G401.6 (cell line): ENCODE results near the gene LSG1.
"Not testable (repeated sequence)": the region's sequence is repeated elsewhere in the genome, so short reads cannot be mapped to it uniquely, and the experiment has no call there.

Source experiments
- FAIRE-seq: peaks from 2 replicates; lab custom pipeline; 2012; peaks lifted over from hg19 to GRCh38; lab: Jason Lieb, UNC

Gene LSG1

DNA sequence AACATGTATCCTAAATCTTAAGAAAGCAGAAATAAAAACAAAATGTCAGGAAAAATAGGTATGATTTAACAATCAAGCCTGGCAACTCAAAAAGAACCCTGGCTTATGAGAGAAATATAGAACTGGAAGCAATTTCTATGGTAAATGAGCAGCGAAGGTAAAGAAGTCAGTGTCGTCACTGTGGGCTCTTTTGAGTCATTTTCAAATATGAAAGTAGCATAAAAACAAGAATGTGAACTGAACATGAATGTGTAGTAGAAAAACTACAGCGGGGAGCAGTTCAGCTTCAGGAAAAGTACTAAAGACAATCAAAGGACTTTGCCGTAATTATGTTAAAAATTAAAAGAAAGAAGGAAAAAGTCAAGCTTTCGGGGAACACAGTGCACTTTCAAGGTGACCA is 17.5 kb downstream of the LSG1 start:
- FAIRE-seq, result no peak

DNA sequence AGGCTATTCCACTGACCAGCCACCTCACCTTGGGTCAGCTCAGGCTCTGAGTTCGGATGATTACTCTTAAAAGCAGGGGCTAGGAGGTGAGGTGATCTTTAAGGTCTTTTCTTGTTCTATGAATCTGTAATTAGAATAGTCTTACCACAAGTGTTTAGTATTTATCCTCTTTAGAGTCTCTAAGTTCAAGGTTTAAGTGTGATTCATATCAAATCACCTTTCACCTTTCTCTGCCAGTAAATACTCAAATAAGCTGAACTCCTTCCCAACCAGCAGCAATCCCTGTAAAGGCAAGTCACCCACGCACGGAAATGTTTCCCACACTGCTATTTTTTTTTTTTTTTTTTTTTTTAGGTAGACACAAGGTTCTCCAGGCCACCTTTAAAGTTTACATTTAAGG is 24.2 kb downstream of the LSG1 start:
- no peak for FAIRE-seq

DNA sequence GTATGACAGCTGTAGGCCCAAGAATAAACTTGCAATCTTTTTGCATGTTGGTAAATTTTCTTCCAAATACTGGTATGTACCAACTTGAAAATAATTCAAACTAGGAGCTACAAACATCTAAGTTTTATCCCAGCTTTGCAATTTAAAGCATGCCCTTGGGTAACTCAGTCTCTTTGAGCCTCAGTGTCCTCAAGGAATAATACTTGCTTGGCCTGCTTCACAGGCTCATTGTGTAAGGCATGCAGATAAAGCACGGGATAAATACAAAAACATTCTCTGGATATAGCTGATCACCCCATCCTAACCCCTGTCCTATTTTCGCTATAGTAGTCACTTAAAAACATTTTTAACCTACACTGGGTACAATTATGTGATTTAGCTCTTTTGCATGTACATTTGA is 29.2 kb downstream of the LSG1 start:
- FAIRE-seq, result no peak

DNA sequence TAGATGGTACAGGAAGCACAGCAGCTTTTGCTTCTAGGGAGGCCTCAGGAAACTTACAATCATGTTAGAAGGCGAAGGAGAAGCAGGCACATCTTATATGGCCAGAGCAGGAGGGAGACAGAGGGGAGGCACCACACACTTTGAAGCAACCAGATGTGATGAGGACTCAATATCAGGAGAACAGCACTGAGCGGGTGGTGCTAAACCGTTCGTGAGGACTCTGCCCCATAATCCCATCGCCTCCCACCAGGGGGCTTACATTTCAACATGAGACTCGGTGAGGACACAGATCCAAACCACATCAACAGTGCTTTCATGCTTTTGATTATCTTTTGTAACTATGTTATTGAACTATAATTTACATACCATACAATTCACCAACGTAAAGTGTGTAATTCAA is 31.2 kb downstream of the LSG1 start:
- FAIRE-seq, result no peak

DNA sequence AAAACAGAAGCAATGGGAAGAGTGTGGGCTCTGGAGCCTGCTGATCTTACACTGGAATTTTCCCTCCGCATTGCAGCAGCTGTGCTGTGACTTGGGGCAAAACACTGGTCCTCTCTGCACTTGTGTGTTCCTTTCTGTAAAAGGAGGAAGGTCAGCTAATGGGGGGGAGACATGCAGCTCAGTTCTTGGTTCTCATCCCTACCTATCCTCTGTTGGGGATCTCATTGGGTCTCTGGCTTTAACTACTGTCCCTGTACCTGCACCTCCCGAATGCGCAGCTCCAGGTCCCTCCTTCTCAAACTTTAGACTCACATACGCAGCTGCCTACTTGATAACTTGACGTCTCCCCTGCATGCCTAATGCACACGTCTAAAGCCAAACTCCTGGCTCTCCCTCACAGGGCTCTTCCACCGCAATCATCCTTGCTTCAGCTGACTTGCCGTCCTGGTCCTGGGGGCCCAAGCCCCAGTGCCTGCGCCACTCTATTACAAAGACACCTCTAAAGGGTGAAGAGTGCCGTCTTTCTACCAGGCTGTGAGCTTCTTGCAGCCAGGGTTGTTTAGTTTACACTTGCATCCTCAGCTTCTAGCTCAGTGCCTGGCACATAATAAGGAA is 32.9 kb downstream of the LSG1 start:
- no peak for FAIRE-seq

DNA sequence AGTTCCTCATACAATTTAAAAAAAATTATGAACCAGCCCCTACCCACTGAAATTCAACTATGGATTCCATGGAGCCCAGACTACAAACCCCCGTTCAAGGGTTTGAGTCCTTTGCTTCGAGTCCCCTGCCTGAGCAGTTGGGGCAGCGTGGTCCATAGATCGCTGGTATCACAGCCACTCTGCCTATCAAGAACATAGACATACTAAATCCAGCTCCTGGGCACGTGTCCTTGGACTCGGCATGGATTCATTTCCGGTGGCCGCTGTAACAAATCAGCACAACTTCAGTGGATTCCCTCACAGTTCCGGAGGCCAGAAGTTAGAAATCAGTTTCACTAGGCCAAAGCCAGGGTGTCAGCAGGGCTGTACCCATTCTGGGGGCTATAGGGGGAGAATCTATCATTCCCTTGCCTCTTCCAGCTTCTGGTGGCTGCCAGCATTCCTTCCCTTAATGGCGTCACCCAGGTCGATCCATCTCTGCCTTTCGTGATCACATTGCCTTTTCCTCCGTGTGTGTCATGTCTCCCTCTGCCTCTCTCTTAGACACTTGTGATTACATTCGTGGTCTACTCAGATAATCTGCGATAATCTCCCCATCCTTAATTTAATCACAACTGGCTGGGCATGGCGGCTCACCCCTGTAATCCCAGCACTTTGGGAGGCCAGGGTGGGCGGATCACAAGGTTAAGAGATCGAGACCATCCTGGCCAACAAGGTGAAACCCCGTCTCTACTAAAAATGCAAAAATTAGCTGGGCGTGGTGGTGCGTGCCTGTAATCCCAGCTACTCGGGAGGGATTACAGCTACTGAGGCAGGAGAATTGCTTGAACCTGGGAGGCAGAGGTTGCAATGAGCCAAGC is 34.2 kb downstream of the LSG1 start:
- no peak for FAIRE-seq

DNA sequence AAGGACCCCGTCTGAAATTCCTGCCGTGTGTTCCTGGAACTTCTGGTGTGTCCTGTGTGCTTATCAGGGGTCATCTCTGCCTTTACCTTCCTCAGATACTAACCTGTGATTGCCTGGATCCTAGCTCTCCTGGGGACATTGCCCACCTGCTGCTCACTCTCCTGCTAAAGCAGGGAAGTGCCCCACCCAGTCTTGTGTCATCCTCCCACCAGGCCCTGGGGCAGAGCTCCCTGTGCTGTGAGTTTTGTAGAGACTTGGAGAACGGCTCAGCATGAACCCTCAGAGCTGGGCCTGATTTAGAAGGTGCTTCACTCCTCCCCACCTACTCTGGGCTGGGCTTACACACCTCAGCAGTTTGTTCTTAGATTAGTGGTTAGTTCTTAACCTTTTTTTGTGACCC is 34.9 kb downstream of the LSG1 start:
- FAIRE-seq, result no peak

DNA sequence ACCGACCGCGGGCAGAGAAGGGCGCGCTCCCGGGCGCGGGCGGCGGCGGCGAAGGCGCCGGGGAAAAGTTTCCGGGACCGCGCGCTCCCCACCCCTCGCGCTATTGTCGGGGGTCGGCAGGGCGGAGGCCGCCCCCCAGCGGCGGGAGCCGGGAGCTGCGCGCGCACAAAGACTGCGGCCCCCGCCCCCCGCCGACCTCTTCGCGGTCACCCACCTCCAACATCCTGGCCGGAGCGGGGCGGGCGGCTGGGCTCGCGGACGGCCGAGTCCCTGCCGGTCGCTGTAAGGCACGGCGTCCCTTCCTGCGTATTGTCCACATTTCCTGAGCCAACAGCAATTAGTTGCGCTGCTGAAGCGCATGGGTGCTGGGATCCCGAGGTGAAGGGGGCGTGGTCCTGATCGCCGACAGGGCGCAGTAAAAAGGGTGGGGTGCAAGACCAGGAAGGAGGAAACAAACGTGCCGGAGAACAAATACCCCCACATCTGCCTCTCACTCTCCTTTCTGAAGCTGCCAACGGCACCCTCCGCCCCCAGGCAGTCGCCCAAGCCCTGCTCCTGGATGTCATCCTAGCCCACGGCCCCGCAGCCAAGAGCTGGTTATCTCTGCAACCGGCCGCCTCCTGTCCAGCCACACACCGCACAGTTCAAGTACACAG is 38.5 kb downstream of the LSG1 start, which contains the start of gene TMEM44:
TMEM44 (minus strand) TSS at position 71 of the 656 bp plus-strand sequence. CDS start 204 bp downstream, outside the sequence.
- no peak for FAIRE-seq

DNA sequence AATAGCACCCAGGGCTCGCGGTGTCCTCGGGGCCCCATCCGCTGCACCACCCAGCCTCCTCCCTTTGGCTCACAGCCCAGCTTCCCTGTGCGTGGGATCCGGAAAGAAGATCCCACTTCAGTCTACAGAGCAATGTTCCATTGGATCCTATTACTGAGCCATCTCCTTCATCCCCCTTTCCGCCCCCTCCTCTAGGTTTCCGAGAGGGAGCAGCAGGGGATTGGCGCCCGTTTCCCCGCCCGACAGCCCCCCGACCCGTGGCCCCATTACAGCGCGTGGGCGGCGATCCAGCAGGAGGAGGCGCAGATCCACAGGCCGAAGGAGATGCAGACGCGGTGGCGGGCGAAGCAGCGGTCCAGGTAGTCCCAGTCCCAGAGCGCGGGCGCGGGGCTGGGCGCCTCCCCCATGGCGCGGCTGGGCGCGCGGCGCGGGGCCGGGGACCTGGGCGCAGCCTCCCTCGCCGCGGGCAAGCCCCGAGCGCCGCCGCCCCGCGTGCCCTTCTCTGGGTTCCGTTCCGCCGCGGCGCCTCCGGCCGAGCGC is 39.1 kb downstream of the LSG1 start:
- no peak for FAIRE-seq

DNA sequence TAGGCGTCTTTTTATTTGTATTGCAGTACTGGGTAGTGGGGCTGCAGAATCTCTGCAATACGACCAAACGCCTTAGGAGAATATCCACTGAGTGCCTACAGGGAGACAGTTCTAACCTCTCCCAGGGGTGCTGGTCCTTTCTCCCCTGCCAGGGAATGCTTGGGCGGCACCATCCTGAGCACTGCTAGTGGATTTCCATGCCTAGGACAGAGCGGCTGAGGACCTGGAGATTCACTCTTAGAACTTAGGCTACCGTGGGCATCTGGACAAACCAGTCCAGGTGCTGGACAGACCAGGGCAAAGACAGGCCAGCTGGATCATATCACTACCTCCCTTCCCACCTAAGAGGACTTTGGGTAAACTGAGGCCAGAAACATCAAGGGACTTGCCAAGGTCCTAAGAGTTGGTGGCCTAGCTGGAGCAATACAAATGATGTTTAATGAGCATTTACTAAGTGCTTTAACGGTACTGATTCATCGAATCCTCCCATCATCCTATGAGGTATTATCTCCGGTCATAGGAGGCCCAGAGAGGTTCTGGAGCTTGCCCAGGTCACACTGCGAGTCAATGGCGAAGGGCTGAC is 39.7 kb downstream of the LSG1 start:
- no peak for FAIRE-seq

DNA sequence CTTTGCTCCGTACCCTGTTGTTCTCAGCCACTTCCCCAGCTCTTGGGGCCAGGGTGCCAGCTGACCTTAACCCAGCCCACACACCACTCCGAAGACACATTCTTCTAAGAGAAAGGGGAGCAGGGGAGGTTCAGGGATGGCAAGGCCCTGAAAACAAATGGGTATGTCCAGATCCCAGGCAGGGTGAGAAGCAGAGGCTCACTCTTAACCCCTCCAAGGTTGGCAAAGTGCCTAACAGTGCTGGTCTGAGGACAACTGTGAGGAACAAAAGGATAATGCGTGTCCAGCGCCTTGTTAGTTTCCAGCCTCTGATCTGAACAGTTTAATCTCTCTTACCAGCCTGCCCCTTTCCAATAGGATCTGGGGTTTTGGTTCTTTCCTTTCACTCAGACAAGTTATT is 40.3 kb downstream of the LSG1 start:
- no peak for FAIRE-seq

DNA sequence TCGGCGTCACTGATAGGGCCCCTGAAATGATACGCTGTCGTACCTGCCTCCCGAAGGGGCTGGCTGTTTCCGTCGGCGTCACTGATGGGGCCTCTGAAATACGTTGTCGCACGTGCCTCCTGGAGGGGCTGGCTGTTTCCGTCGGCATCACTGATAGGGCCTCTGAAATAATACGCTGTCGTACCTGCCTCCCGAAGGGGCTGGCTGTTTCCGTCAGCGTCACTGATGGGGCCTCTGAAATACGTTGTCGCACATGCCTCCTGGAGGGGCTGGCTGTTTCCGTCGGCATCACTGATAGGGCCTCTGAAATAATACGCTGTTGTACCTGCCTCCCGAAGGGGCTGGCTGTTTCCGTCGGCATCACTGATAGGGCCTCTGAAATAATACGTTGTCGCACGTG is 41.3 kb downstream of the LSG1 start:
- FAIRE-seq, result not testable (repeated sequence)

DNA sequence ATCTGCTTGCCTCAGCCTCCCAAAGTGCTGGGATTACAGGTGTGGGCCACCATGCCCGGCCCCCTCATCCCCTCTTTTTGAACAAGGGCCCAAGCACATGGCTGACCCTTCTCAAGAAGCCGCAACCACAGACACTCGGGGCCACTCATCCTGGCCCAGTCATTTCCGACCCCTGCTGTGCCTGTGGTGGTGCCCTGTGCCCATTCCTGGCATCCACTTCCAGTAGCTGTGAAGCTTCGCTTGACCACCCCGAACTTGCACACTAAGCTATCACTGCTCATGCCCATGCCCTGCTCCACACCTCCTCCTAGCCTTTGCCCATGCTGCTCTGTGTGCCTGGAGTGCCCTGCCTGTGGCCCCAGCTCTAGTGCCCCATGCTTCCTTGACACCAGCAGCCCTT is 47.0 kb downstream of the LSG1 start:
- no peak for FAIRE-seq

DNA sequence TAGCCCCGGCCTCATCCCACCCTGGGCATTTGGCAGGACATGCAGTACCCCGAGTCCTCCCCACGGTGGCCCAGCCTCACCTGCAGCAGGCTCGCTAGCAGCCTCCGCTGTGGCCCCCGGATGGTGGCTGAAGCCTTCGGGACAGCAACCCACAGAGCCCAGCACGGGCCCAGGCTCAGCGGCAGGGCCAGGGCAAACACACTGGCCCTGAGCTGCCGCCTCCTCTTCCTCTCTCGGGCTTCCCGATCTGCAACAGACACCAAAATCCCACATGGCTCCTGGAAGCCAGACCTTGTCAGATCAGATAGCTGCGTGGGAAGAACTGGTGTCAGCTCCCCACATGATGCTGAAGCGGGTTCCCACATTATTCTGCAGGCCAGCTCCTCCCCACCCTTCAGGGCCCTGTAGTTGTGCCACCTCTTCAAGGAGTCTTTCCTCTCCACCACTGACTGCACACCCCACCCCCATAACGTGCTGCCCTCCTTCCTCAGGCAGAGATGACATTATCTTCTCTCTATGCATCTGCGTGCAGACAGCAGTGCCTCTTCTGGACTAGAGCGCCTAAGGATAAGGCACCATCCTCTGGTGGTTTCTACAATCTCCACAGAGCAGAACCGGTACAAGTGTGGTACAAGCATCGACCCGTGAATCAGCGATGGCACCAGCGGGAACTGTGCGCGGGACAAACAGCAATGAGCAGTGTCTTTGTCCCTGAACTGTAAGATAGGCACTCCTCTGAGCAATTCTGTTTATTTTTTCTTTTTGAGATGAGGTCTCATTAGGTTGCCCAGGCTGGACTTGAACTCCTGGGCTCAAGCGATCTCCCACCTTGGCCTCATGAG is 48.3 kb downstream of the LSG1 start:
- no peak for FAIRE-seq

DNA sequence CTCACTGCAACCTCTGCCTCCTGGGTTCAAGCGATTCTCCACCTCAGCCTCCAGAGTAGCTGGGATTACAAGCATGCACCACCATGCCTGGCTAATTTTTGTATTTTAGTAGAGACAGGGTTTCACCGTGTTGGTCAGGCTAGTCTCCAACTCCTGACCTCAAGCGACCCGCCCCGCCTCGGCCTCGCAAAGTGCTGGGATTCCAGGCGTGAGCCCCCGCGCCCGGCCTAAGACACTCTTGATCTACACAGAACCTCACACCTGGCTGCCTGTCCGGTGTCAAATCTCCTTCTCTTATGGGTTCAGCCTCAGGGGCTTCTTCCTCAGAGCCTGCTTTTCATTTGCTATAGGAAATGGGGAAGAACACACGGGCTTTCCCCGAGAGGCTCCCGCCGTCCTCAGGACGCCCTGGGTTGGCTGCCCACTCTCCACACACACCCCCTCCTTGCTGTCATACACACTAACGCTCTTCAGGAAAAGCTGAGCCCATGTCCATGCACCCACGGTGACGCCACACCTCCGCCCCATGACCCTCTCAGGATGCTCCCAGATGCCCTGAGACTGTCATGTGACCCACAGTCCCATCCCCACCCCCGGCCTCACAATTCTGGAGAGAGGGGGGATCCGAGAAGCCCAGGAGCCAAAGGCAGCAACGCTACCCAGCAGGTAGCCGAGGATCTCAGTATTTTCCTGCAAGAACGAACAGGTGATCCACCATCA is 49.2 kb downstream of the LSG1 start:
- FAIRE-seq, result no peak

DNA sequence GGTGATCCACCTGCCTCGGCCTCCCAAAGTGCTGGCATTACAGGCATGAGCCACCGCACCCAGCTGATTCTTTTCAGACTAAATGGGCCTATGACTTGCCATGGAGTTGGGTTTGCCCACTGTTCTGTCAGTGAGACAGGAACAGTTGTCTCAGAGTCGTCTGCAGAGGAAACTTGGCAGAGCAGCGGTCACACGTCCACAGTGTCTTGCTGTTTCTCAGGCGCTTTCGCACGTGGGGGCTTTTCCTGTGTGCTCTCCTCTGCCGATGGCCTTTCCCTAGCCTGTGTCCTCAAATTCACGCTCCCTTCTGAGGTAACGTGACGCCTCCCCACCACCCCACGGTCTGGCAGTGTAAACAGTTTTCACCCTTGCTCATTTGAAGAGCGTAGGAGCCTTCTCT is 50.0 kb downstream of the LSG1 start:
- no peak for FAIRE-seq

DNA sequence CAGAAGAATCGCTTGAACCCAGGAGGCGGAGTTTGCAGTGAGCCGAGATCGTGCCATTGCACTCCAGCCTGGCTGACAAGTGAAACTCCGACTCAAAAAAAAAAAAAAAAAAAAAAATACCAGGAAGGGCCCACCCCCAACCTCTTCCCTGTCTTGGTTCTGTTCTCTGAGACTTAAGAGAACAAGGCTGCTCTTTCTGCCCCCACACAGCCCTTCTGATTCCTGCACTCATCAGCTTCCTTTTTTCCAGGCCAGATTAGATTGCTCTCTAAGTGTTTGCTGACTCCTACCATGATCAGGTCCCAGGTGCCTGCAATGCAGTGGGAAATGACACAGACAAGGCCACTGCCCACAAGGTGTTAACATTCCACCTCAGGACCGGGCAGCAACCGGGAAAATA is 51.8 kb downstream of the LSG1 start:
- FAIRE-seq, result no peak

DNA sequence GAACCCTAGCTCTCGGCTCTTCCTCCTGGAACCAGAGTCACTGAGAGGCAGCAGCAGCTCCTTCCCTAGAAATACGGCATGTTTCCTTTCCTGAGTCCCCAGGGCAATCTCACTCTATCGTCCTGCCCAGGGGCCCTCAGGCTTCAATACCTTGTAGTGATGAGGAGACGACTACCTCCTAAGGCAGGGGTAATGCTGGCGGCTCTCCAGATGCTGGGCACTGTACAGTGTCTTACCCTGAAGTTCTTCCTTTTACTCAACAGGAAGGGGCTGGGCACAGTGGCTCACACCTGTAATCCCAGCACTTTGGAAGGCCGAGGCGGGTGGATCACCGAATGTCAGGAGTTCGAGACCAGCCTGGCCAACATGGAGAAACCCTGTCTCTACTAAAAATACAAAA is 52.2 kb downstream of the LSG1 start:
- FAIRE-seq, result no peak

DNA sequence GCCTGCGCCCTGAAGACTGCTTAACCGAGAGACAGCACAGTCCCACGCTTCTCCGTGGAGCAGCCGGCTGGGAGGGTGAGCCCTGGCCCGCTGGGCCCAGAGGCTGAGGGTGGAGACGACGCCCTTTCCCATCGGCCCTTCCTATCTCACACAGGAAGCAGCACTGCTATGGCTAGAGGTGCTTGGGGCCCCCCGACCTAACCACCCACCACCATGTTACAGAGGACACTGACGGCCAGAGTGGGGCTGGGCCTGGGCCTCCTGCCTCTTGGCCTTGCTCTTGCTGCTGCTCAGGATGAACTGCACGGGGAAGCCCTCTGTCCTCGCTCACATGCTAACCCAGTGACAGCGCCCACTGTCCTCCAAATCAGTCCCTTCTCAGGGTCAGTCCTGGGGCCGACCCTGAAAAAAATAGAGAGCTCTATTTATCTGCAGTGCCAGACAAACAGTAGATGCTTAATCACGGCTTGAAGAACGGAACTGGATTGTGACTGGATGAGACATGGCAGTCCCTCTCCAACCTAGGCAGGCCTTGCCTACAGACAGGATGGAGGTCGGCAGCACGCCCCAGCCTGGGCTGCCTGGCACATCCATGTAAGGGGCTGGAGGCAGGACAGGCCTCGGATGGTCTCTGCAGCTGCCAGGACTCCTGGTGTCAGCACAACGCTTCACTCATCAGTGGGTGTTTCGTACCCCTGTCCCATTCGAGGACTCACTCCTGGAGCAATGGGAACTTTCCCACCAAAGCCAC is 53.0 kb downstream of the LSG1 start:
- no peak for FAIRE-seq

DNA sequence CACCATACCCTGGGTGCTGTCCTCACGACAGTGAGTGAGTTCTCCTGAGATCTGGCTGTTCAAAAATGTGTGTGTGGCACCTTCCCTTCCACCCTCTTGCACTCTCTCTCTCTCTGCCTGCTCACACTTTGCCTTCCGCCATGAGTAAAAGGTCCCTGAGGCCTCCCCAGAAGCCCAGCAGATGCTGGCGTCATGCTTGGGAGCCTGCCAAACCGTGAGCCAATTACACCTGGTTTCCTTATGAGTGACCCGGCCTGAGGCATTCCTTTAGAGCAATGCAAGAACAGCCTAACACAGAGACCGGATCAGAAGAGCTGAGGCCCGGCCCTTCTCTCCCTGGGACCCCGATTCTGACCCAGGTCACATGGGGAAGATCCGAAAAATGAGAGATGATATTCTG is 54.2 kb downstream of the LSG1 start:
- no peak for FAIRE-seq
